ENCODE results near the gene KPNA6. TPM values are rescaled to one million over a fixed set of nuclear protein-coding genes. Genes with fewer than 3 reads are reported as not detected.
A peak's percentile ranks its signal among the peaks of the same experiment; 100 is the strongest.

KPNA6 gene
- total RNA-seq, 1 donor from 2014 or later: 60.3 TPM

- Mint-ChIP-seq H3K9me3 (no peaks in the 10 kb centered on the region), H3K4me3 (no peak overlapping the region), H3K27me3 (no peaks in the 10 kb centered on the region), H3K36me3 (ENCODE audit: low read depth) (peaks cover 6% of the 10 kb centered on the region), H3K27ac (peak overlapping the region; percentile 18), H3K4me1 (peaks cover 9% of the 10 kb centered on the region)
- no peak for TF ChIP-seq CTCF (IDR thresholded peaks at IDR 0.05)
- ATAC-seq (ENCODE audit: low read depth): peak; percentile 58
- no peak for DNase-seq
- ChIA-PET CTCF (interaction anchor here (1.3 kb wide), 1 partner anchor 103 kb away, joined by 3 read pairs; no protein-coding TSS in a partner anchor), POLR2A (interaction anchor here (0.6 to 1.0 kb wide), 6 partner anchors 14 to 496 kb away, joined by 3 to 6 read pairs (median 5); no protein-coding TSS in a partner anchor)
- intact Hi-C loops (cut with micrococcal nuclease): no loop called here
Measured at GRCh38 chr1:32066489-32066873, 41.4 kb upstream of the KPNA6 start.

GRCh38 chr1:32068957-32069588 is 38.8 kb upstream of the KPNA6 start:
- H3K27ac Mint-ChIP-seq: no peak overlapping the region
- intact Hi-C loops (cut with micrococcal nuclease): no loop called here
- POLR2A ChIA-PET: no interaction called here
- DNase-seq (no peak), ATAC-seq (ENCODE audit: low read depth) (no peak)
- peaks cover 8% of the 10 kb centered on the region for H3K36me3 Mint-ChIP-seq (ENCODE audit: low read depth)
- CTCF ChIA-PET: no interaction called here
- H3K4me3 Mint-ChIP-seq: no peak overlapping the region
- peaks cover 25% of the 10 kb centered on the region for H3K4me1 Mint-ChIP-seq
- no peaks in the 10 kb centered on the region for H3K9me3 Mint-ChIP-seq
- no peak for TF ChIP-seq CTCF (IDR thresholded peaks at IDR 0.05)
- H3K27me3 Mint-ChIP-seq: no peaks in the 10 kb centered on the region

GRCh38 chr1:32071758-32072621 is 35.9 kb upstream of the KPNA6 start:
- peaks cover 29% of the 10 kb centered on the region for H3K4me1 Mint-ChIP-seq
- intact Hi-C loops (cut with micrococcal nuclease): loop anchor here (1.0 to 5.0 kb wide), 10 partner anchors 59 to 579 kb away; partner anchors contain the start of genes BSDC1, EIF3I, HDAC1 and KHDRBS1
- H3K36me3 Mint-ChIP-seq (ENCODE audit: low read depth): peaks cover 27% of the 10 kb centered on the region
- H3K27ac Mint-ChIP-seq: peak overlapping the region; percentile 95
- CTCF ChIA-PET: interaction anchor here (1.0 to 2.8 kb wide), 5 partner anchors 9 to 108 kb away, joined by 4 to 18 read pairs (median 6); partner anchors contain the start of gene KPNA6
- H3K9me3 Mint-ChIP-seq: no peaks in the 10 kb centered on the region
- ATAC-seq (ENCODE audit: low read depth) (no peak), DNase-seq (no peak)
- peak overlapping the region; percentile 93 for H3K4me3 Mint-ChIP-seq
- no peak for TF ChIP-seq CTCF (IDR thresholded peaks at IDR 0.05)
- no peaks in the 10 kb centered on the region for H3K27me3 Mint-ChIP-seq
- POLR2A ChIA-PET: interaction anchor here (0.6 to 4.3 kb wide), 25 partner anchors 9 to 893 kb away, joined by 3 to 72 read pairs (median 7); partner anchors contain the start of genes BSDC1, CCDC28B, KHDRBS1 and KPNA6

GRCh38 chr1:32072622-32073298 is 35.1 kb upstream of the KPNA6 start, which contains the start of gene TMEM39B:
Gene TMEM39B, plus strand, starts transcription at chr1:32072939. Its CDS starts 109 bp downstream, at chr1:32073048.
- no peak for TF ChIP-seq CTCF (IDR thresholded peaks at IDR 0.05)
- CTCF ChIA-PET: interaction anchor here (0.8 to 2.8 kb wide), 7 partner anchors 9 to 109 kb away, joined by 3 to 18 read pairs (median 4); partner anchors contain the start of gene KPNA6
- H3K9me3 Mint-ChIP-seq: no peaks in the 10 kb centered on the region
- H3K27ac Mint-ChIP-seq: peak within 1 kb of the TSS; percentile 95
- intact Hi-C loops (cut with micrococcal nuclease): loop anchor here (1.0 to 5.0 kb wide), 13 partner anchors 35 to 579 kb away; partner anchors contain the start of genes BSDC1, EIF3I, HDAC1 and KHDRBS1
- no peaks in the 10 kb centered on the region for H3K27me3 Mint-ChIP-seq
- ATAC-seq (ENCODE audit: low read depth) (peak; percentile 82), DNase-seq (peak; percentile 92)
- H3K36me3 Mint-ChIP-seq (ENCODE audit: low read depth): peaks cover 34% of the 10 kb centered on the region
- POLR2A ChIA-PET: interaction anchor here (0.6 to 4.3 kb wide), 38 partner anchors 9 to 1055 kb away, joined by 3 to 72 read pairs (median 4); partner anchors contain the start of genes BSDC1, CCDC28B, HDAC1 and KHDRBS1
- peak within 1 kb of the TSS; percentile 93 for H3K4me3 Mint-ChIP-seq
- H3K4me1 Mint-ChIP-seq: peaks cover 35% of the 10 kb centered on the region

Data from activated B cell treated with CpG ODN at 0.5 μM for 24 hours (primary cell).